Measurements from ENCODE around the gene RBM20.

DNA sequence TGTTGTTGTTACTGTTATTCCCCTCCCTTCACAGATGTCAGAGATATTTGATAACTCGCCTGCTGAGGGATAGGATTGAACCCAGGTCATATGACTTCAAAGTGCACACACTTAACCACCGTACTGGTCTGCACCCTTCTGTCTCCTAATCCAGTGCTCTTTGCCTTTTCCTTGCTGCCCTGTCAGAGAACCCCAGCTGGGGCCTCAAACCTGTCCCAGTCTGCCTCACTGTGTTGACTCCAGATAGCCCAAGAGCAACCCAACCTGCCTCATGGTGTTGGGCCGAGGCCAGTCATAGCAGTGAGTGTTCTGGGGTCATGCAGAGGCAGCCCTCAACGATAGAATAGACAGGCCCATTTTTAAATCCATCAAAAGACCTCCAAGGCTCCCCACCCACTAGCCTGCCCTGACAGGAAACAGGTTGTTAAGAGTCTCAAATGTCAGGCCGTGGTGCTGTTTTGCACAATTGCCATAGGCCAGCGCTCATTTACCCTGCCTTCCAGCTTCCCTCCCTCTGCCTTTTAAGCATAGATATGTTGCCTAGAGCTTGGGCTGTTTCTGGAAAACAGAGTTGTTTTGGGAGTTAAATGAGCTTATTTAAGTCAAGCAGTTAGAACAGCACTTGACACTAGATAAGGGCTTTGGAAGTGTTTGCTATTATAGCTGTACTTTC, 190.6 kb downstream of the RBM20 start:
- TF ChIP-seq, protein P1, sequence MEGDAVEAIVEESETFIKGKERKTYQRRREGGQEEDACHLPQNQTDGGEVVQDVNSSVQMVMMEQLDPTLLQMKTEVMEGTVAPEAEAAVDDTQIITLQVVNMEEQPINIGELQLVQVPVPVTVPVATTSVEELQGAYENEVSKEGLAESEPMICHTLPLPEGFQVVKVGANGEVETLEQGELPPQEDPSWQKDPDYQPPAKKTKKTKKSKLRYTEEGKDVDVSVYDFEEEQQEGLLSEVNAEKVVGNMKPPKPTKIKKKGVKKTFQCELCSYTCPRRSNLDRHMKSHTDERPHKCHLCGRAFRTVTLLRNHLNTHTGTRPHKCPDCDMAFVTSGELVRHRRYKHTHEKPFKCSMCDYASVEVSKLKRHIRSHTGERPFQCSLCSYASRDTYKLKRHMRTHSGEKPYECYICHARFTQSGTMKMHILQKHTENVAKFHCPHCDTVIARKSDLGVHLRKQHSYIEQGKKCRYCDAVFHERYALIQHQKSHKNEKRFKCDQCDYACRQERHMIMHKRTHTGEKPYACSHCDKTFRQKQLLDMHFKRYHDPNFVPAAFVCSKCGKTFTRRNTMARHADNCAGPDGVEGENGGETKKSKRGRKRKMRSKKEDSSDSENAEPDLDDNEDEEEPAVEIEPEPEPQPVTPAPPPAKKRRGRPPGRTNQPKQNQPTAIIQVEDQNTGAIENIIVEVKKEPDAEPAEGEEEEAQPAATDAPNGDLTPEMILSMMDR (IDR thresholded peaks at IDR 0.05 in 4 of 5, conservative IDR thresholded peaks at IDR 0.05 in 1 of 5) = no peak
- TF ChIP-seq POLR2A (IDR thresholded peaks at IDR 0.05) = no peak
